ENCODE data around the gene POU2F1.

DNA sequence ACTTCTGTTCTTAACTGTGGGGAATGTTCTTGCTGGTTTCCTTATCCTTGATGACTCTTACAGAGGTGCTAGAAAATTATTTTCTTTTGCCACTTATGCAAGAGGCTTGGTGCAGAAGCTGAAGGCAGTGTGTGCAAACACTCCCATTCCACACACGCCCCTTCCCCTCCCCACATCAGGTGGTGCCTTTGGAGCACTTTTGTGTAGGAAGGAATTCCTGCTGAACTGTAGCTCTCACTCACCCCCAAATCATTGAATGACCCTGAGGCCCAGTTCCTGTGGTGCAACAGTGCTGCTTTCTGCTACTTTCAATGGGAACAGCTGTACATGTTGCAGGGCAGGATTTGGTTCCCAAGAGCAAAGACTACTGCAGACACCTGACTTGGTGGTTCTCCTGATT lies 195.8 kb downstream of the POU2F1 start:
- TF ChIP-seq, protein P1, sequence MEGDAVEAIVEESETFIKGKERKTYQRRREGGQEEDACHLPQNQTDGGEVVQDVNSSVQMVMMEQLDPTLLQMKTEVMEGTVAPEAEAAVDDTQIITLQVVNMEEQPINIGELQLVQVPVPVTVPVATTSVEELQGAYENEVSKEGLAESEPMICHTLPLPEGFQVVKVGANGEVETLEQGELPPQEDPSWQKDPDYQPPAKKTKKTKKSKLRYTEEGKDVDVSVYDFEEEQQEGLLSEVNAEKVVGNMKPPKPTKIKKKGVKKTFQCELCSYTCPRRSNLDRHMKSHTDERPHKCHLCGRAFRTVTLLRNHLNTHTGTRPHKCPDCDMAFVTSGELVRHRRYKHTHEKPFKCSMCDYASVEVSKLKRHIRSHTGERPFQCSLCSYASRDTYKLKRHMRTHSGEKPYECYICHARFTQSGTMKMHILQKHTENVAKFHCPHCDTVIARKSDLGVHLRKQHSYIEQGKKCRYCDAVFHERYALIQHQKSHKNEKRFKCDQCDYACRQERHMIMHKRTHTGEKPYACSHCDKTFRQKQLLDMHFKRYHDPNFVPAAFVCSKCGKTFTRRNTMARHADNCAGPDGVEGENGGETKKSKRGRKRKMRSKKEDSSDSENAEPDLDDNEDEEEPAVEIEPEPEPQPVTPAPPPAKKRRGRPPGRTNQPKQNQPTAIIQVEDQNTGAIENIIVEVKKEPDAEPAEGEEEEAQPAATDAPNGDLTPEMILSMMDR (IDR thresholded peaks at IDR 0.05): no peak
- TF ChIP-seq POLR2A (IDR thresholded peaks at IDR 0.05): no peak

All from body of pancreas (tissue), 4 donors.